ENCODE results near the gene MEX3A. TPM values are rescaled to one million over a fixed set of nuclear protein-coding genes. Genes with fewer than 3 reads are reported as not detected.

Gene MEX3A
- total and polyA plus RNA-seq, 7 donors = 0.23 to 1.5 (median 0.33) TPM

DNA sequence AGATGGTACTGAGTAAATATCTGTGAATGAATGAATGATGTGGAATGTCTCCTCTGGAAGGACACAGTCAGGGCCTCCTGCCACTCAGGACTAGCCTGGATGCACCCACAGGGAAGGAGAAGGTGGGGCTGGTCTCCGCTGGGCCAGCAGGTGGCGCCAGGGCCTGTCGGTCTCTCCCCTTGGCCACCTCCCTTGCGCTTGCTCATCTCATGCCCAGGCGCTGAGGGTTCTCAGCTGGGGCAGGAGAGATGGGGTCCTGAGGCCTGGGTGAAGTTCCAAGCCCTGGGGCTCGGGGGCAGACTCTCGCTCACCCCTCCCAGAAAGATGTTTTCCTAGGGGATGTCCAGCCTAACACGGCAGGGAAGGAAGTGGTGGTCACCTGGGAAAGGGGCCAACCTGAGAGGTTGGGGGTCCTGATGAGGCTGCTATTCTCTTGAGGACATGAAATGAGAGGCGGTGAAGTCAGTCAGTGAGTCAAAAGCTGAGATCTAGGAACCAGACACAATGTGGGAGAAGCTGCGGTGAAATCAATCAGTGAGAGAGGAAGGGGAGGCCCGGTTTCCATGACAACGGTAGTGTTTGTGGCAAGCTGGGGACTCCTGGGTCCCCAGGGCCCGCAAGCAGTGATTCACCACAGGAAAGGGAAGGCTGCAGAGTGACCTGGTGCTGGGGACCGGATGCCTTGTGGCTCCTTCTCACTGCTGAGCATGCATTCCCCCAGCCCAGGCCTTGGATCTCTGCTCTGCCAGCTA, 14.6 kb upstream of the MEX3A start:
- Histone ChIP-seq H3K4me1 (peaks cover 0 to 39% (median 16%) of the 10 kb centered on the region in 4 donors), H3K36me3 (no peaks in the 10 kb centered on the region), H3K27me3 (no peaks in the 10 kb centered on the region), H3K27ac (peak overlapping the region; percentile 64 to 84 (median 75)), H3K4me3 (no peak overlapping the region), H3K9me3 (no peaks in the 10 kb centered on the region)
- WGBS, 2 donors = 18 to 31% methylated on average over 14 of the region's 14 CpGs
- DNase-seq = peak; percentile 96
- intact Hi-C loops (cut with DNase I) = loop anchor here (1.0 kb wide), 1 partner anchor 33 kb away; no protein-coding TSS in a partner anchor
- TF ChIP-seq CTCF (IDR thresholded peaks at IDR 0.05) = peak; percentile 95 to 98 (median 96)
- no peak for TF ChIP-seq POLR2A (IDR thresholded peaks at IDR 0.05)
- TF ChIP-seq EP300 (IDR thresholded peaks at IDR 0.05) = no peak
- TF ChIP-seq POLR2AphosphoS5 (IDR thresholded peaks at IDR 0.05) = peak; percentile 38 to 51 (median 40)

DNA sequence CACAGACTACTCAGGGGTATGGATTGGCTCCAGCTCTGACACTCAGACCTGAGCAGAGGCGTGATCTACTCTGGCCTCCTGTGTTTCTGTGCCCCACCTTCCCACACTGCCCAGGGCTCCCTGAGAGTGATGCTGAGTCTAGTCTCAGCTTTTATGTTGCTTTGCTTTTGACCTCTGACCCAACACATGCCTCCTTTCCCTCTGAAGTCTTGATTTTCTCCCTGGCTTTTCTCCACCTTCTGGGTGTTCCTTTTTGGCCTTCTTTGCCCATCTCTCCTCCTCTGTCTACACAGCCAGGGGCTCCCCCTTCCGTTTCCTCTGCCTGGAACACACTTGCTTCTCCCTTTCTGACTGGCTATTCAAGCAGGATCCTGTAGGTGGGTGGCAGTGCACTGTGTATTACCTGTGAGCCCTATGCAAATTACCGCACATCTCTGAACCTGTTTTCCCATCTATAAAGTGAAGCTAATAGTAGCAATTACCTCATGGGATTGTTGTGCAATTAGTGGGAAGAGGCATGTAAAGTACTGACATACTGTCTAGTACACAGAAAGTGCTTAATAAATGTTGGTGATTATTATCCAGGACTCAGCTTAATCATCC, 13.7 kb upstream of the MEX3A start:
- no peak for DNase-seq
- peaks cover 0 to 32% (median 14%) of the 10 kb centered on the region in 4 donors for H3K4me1 ChIP-seq
- WGBS, 2 donors = 82 to 83% methylated on average over 3 of the region's 3 CpGs
- H3K4me3 ChIP-seq = no peak overlapping the region
- no peaks in the 10 kb centered on the region for H3K36me3 ChIP-seq
- H3K9me3 ChIP-seq = no peaks in the 10 kb centered on the region
- intact Hi-C loops (cut with DNase I) = loop anchor here (1.0 kb wide), 1 partner anchor 34 kb away; no protein-coding TSS in a partner anchor
- no peaks in the 10 kb centered on the region for H3K27me3 ChIP-seq
- no peak for TF ChIP-seq EP300 (IDR thresholded peaks at IDR 0.05)
- TF ChIP-seq CTCF (IDR thresholded peaks at IDR 0.05) = no peak
- TF ChIP-seq POLR2AphosphoS5 (IDR thresholded peaks at IDR 0.05) = no peak
- no peak for TF ChIP-seq POLR2A (IDR thresholded peaks at IDR 0.05)
- peak overlapping the region; percentile 64 to 84 (median 75) for H3K27ac ChIP-seq

DNA sequence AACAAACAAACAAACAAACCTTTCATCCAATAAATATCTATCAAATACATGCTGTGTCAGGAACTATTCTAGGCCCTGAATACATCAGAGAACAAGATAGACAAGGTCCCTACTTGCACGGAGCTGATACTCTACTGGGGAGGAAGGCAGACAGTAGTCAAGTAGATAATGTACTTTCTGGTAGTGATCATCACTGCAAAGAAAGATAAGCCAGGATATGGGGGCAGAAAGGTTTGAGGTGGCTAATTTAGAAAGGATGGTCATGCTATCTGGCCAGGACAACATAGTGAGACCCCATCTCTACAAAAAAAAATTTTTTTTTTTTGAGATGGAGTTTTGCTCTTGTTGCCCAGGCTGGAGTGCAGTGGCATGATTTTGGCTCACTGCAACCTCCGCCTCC, 9.3 kb upstream of the MEX3A start:
- peaks cover 0 to 16% (median 6%) of the 10 kb centered on the region in 4 donors for H3K4me1 ChIP-seq
- TF ChIP-seq POLR2A (IDR thresholded peaks at IDR 0.05) (no peak), EP300 (IDR thresholded peaks at IDR 0.05) (no peak), CTCF (IDR thresholded peaks at IDR 0.05) (no peak), POLR2AphosphoS5 (IDR thresholded peaks at IDR 0.05) (no peak)
- DNase-seq = no peak
- H3K27ac ChIP-seq = no peak overlapping the region
- H3K27me3 ChIP-seq = no peaks in the 10 kb centered on the region
- WGBS, 2 donors = 79 to 84% methylated on average over 2 of the region's 2 CpGs
- no peak overlapping the region for H3K4me3 ChIP-seq
- H3K9me3 ChIP-seq = no peaks in the 10 kb centered on the region
- intact Hi-C loops (cut with DNase I) = no loop called here
- no peaks in the 10 kb centered on the region for H3K36me3 ChIP-seq

DNA sequence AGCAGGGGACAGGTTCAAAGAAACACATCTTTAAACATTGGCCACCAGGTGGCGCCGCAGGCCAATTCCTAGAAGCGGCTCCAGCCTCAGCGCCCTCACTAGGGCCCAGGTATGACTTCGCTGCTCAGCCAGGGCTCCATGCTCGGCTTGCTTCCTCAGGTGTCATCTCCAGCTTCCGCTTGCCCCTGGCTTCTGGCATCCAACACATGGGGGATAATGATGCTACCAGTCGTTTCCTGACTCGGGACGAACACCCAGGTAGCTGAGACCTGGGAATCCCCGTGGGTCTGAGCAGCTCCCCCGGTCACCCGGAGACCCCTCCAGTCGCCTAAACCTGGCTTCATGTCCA, 8.5 kb upstream of the MEX3A start:
- Histone ChIP-seq H3K36me3 (no peaks in the 10 kb centered on the region), H3K9me3 (no peaks in the 10 kb centered on the region), H3K27me3 (no peaks in the 10 kb centered on the region), H3K4me3 (no peak overlapping the region), H3K27ac (peak overlapping the region in 1 of 4 donors; percentile 9), H3K4me1 (peaks cover 0 to 15% (median 5%) of the 10 kb centered on the region in 4 donors)
- WGBS, 2 donors = 35 to 42% methylated on average over 14 of the region's 14 CpGs
- DNase-seq = peak; percentile 93
- intact Hi-C loops (cut with DNase I) = loop anchor here (1.0 kb wide), 1 partner anchor 134 kb away; no protein-coding TSS in a partner anchor
- TF ChIP-seq CTCF (IDR thresholded peaks at IDR 0.05) = peak; percentile 69 to 87 (median 84)
- no peak for TF ChIP-seq POLR2A (IDR thresholded peaks at IDR 0.05)

All from sigmoid colon (tissue), 7 donors.